ENCODE results near the gene CD151.

DNA sequence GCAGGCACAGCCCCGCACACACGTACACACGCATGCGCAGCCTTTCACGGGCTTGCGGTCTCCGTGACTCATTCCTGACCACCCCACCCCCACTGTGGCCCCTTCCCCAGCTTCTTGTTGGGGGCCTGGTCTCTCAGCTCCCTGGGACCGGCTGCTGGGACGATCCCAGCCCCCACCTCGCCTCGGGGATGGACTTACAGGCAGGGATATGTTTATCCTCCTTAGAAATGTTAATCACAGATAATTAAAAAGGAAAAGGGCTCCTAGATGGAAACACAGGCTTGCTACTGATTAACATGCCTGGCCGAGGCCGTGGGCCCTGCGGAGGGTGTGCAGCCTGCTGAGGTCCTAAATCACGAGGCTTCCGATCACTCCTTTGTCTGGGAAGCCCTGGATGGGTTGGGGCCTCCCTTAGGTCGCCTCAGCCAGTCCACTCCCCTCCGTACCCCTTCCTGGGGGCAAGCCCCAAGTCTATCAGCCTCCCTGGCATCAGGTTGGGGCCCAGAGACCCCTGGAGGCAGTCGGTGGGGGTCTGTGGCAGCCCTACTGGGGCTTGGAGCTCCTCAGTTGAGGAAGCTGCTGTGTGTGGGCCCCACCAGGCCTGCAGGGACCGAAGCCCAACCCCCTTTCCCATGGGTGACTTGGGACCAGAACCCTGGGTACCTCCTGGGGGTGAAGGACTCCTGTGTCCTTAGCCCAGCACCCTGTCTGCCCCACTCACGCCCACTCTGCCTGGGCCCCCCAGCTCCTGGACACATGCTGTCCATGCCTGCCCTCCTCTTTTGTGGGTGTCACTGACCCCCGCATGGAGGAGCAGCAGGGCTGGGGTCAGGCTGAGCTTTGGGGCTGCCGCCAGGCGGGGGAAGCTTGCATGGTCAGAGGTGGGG is 30.5 kb downstream of the CD151 start:
- TF ChIP-seq, protein P1, sequence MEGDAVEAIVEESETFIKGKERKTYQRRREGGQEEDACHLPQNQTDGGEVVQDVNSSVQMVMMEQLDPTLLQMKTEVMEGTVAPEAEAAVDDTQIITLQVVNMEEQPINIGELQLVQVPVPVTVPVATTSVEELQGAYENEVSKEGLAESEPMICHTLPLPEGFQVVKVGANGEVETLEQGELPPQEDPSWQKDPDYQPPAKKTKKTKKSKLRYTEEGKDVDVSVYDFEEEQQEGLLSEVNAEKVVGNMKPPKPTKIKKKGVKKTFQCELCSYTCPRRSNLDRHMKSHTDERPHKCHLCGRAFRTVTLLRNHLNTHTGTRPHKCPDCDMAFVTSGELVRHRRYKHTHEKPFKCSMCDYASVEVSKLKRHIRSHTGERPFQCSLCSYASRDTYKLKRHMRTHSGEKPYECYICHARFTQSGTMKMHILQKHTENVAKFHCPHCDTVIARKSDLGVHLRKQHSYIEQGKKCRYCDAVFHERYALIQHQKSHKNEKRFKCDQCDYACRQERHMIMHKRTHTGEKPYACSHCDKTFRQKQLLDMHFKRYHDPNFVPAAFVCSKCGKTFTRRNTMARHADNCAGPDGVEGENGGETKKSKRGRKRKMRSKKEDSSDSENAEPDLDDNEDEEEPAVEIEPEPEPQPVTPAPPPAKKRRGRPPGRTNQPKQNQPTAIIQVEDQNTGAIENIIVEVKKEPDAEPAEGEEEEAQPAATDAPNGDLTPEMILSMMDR (IDR thresholded peaks at IDR 0.05) = no peak
- TF ChIP-seq POLR2A (IDR thresholded peaks at IDR 0.05) = no peak

Measured in thyroid gland (tissue), 4 donors.